GM12891 (cell line): ENCODE data around the gene CEP126.
"Not testable (repeated sequence)": the region's sequence is repeated elsewhere in the genome, so short reads cannot be mapped to it uniquely, and the experiment has no call there.

Experiments
- DNase-seq: peaks from one replicate; pipeline ENCODE4 v3.0.0; 2011; ENCODE audit warnings: low spot score; ENCODE audit not compliant: insufficient read length
- FAIRE-seq: peaks from 2 replicates; lab custom pipeline; 2011; peaks lifted over from hg19 to GRCh38; lab: Jason Lieb, UNC
- PAX5 ChIP-seq: IDR thresholded peaks from 2 replicates; pipeline ENCODE4 v1.6.1; 2011; ENCODE audit warnings: low read length, moderate library complexity, mild to moderate bottlenecking; ENCODE audit not compliant: insufficient read depth, severe bottlenecking
- POLR2A ChIP-seq: IDR thresholded peaks from 2 replicates; pipeline ENCODE4 v1.6.1; 2011; ENCODE audit warnings: low read depth, low read length, control low read depth
- POLR2AphosphoS5 ChIP-seq: IDR thresholded peaks from 2 replicates; pipeline ENCODE4 v1.6.1; 2011; ENCODE audit warnings: low read depth, low read length, control low read depth
- POU2F2 ChIP-seq: IDR thresholded peaks from 2 replicates; pipeline ENCODE4 v1.6.1; 2011; ENCODE audit warnings: low read depth, mild to moderate bottlenecking, control low read depth, low read length, moderate library complexity
- SPI1 ChIP-seq: IDR thresholded peaks from 2 replicates; pipeline ENCODE4 v1.6.1; 2011; ENCODE audit warnings: low read depth, low read length, control low read depth
- TAF1 ChIP-seq: IDR thresholded peaks from 2 replicates; pipeline ENCODE4 v1.6.1; 2011; ENCODE audit warnings: low read depth, low read length, control low read depth

CEP126 gene

DNA sequence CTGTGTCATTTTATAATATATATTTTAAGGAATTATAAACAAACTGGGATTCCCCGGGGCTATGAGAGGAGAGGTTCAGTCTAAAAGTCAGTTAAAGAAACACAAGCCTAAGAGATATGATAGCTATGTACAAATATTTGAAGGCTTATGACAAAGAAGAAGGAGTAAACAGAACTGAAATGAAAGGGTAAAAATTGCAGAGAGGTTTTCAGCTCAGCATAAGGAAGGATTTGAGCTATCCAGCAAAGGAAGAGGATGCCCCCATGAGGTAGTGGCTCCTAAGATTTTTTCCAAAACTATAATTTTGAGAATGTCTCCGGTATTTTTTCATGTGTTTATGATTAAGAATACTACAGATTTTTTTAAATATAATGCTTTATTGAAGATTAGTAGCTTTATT lies 59.4 kb downstream of the CEP126 start:
- TF ChIP-seq POU2F2 (no peak), SPI1 (no peak), PAX5 (no peak), POLR2A (no peak), TAF1 (no peak), POLR2AphosphoS5 (no peak)
- no peak for DNase-seq
- FAIRE-seq: no peak

DNA sequence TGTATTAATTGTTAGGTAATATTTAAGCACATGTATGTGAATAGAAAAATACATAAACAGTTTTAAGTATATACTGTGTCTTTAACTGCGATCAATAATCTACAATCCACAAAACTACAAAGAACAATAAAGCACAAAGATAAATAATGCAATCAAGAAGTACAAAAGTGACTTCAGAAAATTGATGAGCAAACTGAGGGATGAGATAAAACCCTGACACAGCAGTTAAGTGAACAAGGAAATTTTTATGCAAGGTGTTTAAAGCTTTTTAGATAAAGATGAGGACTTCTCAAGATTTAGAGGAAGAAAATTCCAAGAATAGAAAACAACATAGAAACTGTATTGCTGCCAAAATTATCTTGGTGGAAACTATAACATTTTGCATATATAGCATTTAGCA lies 60.0 kb downstream of the CEP126 start:
- FAIRE-seq: no peak
- no peak for DNase-seq
- TF ChIP-seq TAF1: no peak
- TF ChIP-seq POU2F2: no peak
- TF ChIP-seq SPI1: no peak
- TF ChIP-seq PAX5: no peak

DNA sequence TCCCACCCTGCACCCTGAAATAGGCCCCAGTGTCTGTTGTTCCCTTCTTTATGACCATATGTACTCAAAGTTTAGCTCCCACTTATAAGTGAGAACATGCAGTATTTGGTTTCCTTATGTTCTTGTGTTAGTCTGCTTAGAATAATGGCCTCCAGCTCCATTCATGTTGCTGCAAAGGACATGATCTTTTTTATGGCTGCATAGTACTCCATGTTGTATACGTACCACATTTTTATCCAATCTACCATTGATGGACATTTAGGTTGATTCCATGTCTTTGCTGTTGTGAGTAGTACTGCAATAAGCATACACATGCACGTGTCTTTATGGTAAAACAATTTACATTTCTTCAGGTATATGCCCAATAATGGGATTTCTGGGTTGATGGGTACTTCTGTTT lies 60.9 kb downstream of the CEP126 start:
- DNase-seq (no peak), FAIRE-seq (no peak)
- TF ChIP-seq POLR2A (no peak), POU2F2 (no peak), TAF1 (no peak), PAX5 (no peak), POLR2AphosphoS5 (no peak), SPI1 (no peak)

DNA sequence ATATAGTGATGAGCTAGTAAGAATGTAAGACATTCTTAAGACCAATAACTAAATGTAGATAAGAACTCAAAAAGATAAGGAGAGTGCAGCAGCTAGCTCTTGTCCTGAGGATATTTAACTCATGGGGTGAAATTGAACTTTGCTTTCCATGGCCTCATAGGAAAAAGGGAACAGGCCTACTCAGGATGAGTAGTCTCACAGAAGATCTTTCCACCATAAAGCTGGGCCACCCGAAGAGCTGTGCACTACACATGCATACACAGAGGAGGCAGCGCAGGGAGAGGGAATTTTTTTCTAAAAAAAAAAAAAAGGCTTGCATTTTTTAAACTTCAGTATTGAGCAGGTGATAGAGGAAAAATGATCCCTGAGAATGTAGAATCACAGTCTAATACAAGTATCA lies 72.6 kb downstream of the CEP126 start:
- DNase-seq (no peak), FAIRE-seq (no peak)
- TF ChIP-seq POLR2AphosphoS5: no peak
- no peak for TF ChIP-seq POU2F2
- no peak for TF ChIP-seq TAF1
- TF ChIP-seq POLR2A: no peak
- TF ChIP-seq PAX5: no peak

DNA sequence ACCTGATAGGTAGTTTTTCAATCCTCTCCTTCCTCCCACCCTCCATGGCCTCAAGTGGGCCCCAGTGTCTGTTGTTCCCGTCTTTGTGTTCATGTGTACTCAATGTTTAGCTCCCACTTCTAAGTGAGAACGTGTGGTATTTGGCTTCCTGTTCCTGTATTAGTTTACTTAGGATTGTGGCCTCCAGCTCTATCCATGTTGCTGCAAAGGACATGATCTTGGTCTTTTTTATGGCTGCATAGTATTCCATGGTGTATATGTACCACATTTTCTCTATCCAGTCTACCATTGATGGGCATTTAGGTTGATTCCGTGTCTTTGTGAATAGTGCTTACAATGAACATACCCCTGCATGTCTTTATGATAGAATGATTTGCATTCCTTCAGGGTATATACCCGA lies 78.4 kb downstream of the CEP126 start:
- DNase-seq (no peak), FAIRE-seq (no peak)
- TF ChIP-seq POU2F2 (no peak), POLR2A (no peak), TAF1 (no peak), POLR2AphosphoS5 (no peak), PAX5 (no peak), SPI1 (no peak)

DNA sequence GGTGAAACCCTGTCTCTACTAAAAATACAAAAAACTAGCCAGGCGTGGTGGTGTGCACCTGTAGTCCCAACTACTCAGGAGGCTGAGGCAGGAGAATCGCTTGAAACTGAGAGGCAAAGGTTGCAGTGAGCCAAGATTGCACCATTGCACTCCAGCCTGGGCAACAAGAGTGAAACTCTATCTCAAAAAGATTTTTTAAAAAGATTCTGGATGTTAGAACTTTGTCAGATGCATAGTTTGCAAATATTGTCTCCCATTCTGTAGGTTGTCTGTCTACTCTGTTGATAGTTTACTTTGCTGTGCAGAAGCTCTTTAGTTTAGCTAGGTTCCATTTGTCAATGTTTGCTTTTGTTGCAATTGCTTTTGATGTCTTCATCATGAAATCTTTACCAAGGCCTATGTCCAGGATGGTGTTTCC lies 79.3 kb downstream of the CEP126 start:
- DNase-seq, FAIRE-seq: not testable (repeated sequence)

DNA sequence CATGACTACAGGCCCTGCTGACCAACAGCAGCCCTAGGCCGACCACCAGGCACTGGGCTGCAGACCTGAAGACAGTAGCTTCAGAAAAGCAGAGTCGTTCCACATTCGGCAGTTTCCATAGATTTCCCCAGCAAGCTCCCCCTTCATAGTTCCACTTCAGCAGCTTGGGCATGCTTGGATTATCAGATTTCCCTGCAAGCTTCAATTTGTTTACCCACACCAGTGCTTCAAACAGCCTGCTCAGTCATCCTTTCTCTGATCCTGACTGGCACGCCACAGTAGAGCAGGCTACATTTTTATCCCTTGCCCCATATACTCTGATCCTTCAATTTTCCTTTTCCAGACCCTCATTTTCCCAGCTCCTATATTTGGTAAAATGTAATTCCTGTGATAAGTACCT lies 81.3 kb downstream of the CEP126 start:
- FAIRE-seq (no peak), DNase-seq (no peak)
- TF ChIP-seq POU2F2: no peak
- no peak for TF ChIP-seq POLR2A
- no peak for TF ChIP-seq SPI1
- TF ChIP-seq POLR2AphosphoS5: no peak
- no peak for TF ChIP-seq PAX5
- no peak for TF ChIP-seq TAF1

DNA sequence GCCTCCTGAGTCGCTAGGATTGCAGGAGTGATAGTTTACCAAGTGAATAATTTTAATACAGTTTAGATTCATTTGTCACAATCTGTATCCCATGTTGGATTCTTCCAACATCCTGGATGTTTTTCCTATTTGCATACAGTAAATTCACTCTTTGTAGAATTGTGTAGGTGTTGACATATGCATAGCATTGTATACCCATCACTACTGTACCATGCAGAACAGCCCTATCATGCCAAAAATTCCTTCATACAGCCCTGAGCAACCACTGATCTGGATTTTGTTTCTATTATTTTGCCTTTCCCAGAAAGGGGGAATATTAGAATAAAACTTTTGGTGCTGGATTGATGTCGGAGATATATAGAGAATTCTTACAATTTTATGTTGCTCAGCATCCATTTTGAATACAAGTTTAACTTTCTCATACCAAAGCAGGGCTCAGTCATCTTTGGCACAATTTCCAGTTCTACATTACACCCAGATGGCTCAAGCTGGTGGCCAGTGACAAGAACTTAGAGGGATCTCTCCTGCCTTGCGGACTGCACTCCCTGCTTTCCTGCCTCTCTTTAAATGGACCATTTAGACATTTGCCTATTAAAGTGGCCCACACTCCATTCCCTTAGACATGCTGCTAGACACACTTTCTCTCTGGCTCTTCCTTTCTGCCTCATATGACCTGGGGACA lies 87.0 kb downstream of the CEP126 start:
- no peak for FAIRE-seq
- no peak for TF ChIP-seq POLR2AphosphoS5
- TF ChIP-seq TAF1: no peak
- TF ChIP-seq SPI1: no peak
- no peak for TF ChIP-seq PAX5
- no peak for TF ChIP-seq POLR2A
- no peak for TF ChIP-seq POU2F2
- no peak for DNase-seq

DNA sequence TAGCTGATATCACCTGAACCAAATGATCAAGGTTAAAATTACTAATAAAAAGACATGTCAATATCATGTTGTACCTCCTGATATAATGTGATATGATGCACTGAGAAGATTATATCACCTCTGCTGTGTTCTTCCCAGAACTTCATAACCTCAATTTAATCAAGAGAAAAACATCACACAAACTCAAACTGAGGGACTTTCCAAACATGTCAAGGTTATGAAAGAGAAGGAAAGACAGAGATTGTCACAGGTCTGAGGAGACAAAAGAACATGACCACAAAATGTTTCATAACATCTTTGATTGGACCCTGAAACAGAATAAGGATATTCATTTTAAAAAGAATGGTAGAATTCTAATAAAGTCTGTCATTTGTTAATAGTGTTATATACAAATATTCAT lies 89.4 kb downstream of the CEP126 start:
- DNase-seq (no peak), FAIRE-seq (no peak)
- TF ChIP-seq POU2F2 (no peak), POLR2A (no peak), POLR2AphosphoS5 (no peak), SPI1 (no peak), PAX5 (no peak), TAF1 (no peak)

DNA sequence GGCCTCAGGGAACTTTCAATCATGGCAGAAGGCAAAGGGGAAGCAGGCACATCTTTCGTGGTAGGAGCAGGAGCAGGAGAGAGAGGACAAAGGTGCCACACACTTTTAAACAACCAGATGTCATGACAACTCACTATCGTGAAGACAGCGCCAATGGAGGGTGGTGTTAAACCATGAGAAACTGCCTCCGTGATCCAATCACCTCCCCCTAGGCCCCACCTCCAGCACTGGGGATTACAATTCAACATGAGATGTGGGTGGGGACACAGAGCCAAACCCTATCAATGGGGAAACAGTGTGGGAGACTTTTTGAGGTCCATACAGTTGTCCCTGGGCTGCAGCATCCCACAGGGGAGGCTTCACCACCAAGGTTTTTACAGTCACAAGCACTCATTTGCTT lies 90.5 kb downstream of the CEP126 start:
- TF ChIP-seq TAF1: no peak
- no peak for TF ChIP-seq PAX5
- TF ChIP-seq POU2F2: no peak
- TF ChIP-seq POLR2A: no peak
- TF ChIP-seq POLR2AphosphoS5: no peak
- no peak for TF ChIP-seq SPI1
- DNase-seq (no peak), FAIRE-seq (no peak)
